GM19455 (cell line): ENCODE data around the gene XPR1.
"Not testable (repeated sequence)": the region's sequence is repeated elsewhere in the genome, so short reads cannot be mapped to it uniquely, and the experiment has no call there.

Source experiments
- ATAC-seq: cut with Tn5 transposase; IDR thresholded peaks from one replicate; pipeline ENCODE4 v1.9.1; 2021; ENCODE audit not compliant: unreplicated experiment

Gene XPR1

GRCh38 chr1:180777072-180777689, 145.4 kb downstream of the XPR1 start:
- ATAC-seq = no peak

GRCh38 chr1:180778782-180779398, 147.1 kb downstream of the XPR1 start:
- ATAC-seq = no peak

GRCh38 chr1:180779584-180779983, 147.8 kb downstream of the XPR1 start:
- no peak for ATAC-seq

DNA sequence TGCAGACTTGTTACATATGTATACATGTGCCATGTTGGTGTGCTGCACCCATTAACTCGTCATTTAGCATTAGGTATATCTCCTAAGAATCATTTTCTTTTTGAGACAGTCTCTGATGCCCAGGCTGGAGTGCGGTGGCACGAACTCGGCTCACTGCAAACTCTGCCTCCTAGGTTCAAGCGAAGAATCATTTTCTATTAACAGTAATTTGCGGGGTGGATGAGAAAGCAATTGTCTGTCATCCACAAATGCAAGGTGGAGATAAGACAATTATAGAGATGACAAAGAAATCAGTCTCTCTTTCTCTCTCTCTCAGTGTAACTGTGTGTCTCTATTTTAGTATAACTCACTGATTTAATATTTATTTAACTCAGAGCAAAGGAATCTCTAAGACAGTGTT, 149.9 kb downstream of the XPR1 start:
- ATAC-seq = no peak

- ATAC-seq = no peak
Measured at GRCh38 chr1:180785291-180785690, 153.5 kb downstream of the XPR1 start.

GRCh38 chr1:180785887-180786286, 154.1 kb downstream of the XPR1 start:
- ATAC-seq = no peak

GRCh38 chr1:180786624-180787023, 154.8 kb downstream of the XPR1 start:
- no peak for ATAC-seq

DNA sequence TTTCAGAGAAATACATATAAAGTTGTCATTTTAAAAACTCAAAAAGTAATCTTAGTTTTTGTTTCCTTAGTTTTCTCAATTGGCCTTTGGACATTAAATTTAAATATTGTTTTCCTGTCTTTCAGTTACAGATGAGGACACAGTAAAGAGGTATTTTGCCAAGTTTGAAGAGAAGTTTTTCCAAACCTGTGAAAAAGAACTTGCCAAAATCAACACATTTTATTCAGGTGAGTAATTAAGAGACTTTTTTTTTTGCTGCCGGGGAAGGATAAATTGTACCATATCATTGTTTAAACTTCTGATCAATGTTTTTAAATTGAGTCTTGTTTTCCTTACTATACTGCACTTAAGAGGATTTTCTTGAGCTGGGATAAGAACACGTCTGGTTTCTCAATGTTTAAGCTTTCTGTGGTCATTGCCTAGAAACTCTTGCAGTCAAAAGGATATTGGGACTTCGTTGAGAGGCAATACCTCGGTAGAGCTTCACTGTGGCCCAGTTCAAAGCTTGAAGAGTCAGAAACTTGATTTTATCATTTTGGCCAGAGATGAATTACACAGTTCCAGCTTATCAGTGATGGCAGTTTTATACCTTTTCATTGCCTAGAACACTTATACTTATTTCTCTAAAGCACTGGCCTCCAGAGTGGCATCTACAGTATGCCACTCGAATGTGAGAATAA, 155.9 kb downstream of the XPR1 start:
- no peak for ATAC-seq

GRCh38 chr1:180789460-180789859, 157.6 kb downstream of the XPR1 start:
- no peak for ATAC-seq

DNA sequence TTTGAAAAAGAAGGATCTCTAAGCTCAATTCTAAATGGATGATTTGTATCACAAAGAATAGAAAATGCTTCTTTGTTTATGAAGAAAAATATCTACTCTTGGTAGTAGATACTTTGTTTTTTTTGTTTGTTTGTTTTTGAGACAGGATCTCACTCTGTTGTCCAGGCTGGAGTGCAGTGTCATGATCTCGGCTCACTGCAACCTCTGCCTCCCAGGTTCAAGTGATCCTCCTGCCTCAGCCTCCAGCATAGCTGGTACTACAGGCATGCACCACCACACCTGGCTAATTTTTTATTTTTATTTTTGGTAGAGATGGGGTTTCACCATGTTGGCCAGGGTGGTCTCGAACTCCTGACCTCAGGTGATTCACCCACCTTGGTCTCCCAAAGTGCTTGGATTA, 159.3 kb downstream of the XPR1 start:
- ATAC-seq = not testable (repeated sequence)

DNA sequence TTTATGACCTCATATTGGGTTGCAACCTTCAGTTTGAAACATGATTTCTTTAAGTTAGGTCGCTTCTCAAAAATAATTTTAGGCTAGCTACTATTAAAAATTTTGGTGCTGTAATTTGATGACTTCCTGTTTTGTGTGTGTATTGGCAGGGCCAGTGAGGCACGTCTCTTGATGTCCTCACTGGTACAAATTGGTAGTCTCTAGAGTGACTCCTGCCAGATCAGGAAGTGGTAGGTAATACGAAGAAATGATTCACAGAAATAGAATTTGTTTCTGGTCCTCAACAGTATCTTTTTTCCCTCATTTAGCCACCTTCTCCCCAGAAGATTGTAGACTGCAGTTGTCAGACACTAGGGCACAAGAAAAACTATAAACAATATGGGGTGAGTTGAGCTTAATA, 160.0 kb downstream of the XPR1 start:
- no peak for ATAC-seq

GRCh38 chr1:180793451-180793850, 161.6 kb downstream of the XPR1 start:
- no peak for ATAC-seq

- no peak for ATAC-seq
Measured at GRCh38 chr1:180796897-180797640, 165.2 kb downstream of the XPR1 start.

- no peak for ATAC-seq
Measured at GRCh38 chr1:180800945-180801344, 169.1 kb downstream of the XPR1 start.

GRCh38 chr1:180802813-180803212, 171.0 kb downstream of the XPR1 start:
- no peak for ATAC-seq

DNA sequence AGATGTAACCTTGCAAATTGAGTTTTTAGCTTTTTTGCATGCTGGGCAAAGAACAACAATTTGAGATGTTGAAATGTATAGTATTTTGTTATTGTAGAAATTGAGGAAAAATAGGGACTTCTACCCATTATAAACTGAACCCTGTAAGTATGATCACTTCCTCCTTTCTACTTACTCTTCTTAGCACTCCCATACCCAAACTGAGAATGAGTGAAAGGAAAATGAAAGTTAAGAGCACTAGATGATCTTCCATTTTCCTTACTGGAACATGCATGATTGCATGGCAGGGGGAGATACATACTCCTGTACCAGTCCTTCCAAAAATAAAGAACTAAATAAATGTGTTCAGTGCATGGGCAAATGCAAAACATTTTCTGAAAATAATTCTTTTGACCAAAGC, 173.5 kb downstream of the XPR1 start:
- ATAC-seq = no peak

- ATAC-seq = no peak
Measured at GRCh38 chr1:180811298-180811697, 179.5 kb downstream of the XPR1 start.

DNA sequence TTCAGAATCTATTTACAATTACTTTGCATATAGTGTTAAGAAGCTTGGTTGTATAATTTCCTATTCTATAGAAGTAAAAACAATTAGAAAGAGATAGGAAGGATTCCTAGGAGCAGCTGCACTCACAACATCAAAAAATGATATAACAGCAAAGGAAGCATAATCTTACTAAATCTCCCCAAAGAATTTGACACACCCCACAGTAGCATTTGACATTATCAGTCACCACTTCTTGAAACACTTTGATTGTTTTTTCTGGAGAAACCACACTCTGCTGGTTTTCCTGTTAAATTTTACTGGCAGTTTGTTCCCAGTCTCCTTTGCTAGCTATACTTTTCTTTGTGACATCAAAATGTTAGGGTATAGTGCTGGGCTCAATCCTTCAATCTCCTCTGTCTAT, 180.1 kb downstream of the XPR1 start:
- no peak for ATAC-seq

- no peak for ATAC-seq
Measured at GRCh38 chr1:180814258-180814657, 182.4 kb downstream of the XPR1 start.

DNA sequence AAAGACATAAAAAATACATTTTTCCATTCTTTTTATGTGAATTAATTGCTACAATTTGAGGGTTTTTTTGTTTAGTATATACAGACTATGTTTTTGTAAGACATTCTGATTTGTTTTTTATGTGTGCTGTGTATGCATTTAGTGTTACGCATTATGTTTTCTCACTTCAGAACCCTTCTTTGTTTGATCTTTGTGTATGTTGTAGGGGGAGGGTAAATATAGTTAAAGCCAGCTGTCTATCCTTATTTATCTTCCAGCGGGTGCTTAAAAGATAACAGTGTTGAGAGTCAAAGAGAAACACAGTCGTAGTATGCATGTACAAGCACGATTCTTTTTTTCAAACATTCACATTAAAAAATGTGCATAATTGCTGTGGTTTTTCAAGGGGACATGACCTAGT, 183.4 kb downstream of the XPR1 start:
- ATAC-seq = no peak

DNA sequence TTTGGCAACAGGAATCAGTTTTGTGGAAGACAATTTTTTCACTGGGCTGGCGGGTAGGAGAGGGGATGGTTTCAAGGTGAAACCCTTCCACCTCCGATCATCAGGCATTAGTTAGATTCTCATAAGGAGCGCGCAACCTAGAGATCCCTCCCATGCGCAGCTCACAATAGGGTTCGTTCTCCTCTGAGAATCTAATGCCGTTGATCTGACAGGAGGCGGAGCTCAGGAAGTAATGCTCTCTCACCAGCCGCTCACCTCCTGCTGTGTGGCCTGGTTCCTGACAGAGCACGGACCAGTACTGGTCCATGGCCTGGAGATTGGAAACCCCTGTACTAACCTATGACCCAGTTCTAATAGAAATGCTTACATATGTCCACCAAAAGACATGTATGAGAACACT, 184.3 kb downstream of the XPR1 start:
- no peak for ATAC-seq

GRCh38 chr1:180821970-180822369, 190.1 kb downstream of the XPR1 start:
- ATAC-seq = no peak
